HG03575 (cell line): ENCODE measurements around the gene NTM.

ENCODE experiments used
- ATAC-seq: cut with Tn5 transposase; IDR thresholded peaks from one replicate; pipeline ENCODE4 v1.9.1; 2021; ENCODE audit not compliant: unreplicated experiment, insufficient number of reproducible peaks, low FRiP score; ENCODE audit errors: extremely low read depth

NTM gene

DNA sequence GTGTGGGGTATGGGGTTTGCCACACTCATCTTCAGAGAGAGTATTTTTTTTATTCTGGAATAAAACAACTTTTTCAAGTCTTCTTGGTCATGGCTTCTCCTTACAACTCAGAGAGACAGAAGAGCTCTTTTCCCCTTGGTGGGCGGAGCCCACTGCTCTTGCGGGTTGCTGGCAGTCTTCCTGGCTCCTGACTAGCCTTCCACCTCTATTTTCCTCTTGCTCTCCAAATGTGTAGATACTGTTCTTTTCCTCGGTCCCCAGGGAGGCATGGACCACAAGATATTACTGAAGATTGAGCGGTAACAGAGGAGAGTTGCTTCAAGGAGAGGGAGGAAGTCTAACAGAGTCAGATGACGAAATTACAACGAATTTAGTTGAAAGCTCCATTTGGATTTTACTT is 210.6 kb downstream of the NTM start:
- ATAC-seq: no peak

- no peak for ATAC-seq
Observed at GRCh38 chr11:131582021-131582525, 211.7 kb downstream of the NTM start.

GRCh38 chr11:131583421-131583820 is 213.0 kb downstream of the NTM start:
- no peak for ATAC-seq

DNA sequence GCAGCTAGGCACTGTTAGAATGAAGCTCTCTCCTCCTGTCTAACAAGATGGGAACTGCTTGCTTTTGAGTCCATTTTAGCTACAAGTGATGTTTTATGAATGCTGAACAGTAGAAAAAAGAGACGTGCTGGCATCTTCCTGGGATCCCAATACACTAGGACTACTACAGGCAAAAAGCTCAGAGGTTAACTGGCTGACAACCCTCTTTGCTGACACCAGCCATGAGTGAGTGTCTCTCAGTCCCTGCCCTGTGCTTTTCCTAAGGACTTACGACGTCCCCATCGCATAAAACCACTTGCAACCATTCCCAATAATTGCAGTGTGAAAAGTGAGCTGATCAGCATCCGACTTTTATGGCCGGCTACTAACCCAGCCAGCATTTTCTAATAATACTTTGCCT is 213.5 kb downstream of the NTM start:
- no peak for ATAC-seq

DNA sequence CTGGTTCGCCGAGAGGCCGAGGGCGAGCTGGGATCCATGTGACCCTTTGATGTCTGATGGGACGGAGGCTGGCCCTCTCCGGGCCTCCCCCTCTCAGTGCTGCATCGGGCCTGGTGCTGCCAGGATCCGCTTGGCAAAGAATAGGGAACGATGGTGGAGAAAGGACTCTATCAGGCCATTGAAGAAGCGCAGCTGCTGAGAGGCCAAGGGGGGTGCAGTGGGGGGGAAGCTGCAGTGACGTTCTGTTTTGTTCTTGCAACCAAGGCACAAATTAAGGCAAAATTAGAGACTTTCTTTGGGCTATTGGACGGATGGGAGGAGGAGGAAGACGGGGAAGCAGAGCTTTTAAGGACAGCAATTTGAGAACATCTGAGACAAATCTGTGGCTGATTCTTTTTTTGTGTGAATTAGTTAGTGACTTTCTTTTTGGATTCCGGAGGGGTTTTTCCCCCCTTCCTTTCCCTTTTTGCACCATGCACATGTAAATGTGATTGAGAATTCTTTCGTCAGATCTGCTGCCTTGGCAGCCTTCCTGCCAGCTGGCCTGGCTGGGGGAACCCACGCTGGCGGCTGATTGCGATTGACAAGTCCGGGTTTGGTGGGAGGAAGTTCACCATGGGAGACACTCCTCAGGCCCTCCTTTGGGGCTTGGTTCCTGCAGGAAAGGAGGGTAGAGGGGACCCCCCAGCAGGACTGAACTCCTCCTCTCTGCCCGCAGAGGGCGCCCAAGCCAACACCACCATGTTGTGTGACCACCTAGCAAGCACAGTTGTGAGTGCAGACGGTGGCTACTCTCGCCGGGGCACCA is 214.6 kb downstream of the NTM start:
- no peak for ATAC-seq

DNA sequence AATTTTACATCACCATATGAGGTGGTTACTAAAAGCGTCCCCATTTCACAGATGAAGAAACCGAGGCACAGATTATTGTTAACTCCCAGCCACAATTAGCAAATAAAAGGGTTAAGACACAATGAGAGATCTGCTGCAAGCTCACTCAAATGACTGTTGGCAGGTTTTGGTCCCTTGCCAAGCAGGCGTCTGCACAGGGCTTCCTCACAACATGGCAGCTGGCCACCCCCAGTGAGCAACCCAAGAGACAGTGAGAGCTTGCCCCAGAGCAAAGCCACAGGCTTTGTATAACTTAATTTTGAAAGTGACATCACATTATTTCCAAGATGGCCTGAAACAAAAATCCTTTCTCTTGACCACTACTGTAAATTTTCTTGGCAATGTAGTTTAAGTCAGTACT is 217.6 kb downstream of the NTM start:
- no peak for ATAC-seq

- no peak for ATAC-seq
Observed at GRCh38 chr11:131591051-131591461, 220.6 kb downstream of the NTM start.

- no peak for ATAC-seq
Observed at GRCh38 chr11:131592152-131592551, 221.7 kb downstream of the NTM start.

DNA sequence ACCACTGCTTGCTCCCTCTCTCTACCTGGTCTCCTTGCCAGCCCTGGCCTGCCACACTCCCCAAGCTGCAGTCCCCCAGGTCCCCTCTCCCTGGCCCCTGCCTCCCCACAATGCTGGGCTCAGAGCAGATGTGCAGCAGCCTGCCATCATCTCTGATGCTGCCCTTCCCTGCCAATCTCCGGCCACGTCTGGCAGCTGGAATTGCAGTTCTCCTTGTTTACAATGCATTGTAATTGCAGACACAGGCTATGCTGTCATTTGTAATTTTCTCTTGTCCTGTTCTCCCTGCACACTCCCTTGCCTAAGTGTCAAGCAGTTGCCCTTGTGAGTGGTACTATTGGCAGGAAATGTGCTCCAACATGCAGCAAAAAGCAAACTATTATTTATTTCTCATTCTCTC is 222.3 kb downstream of the NTM start:
- no peak for ATAC-seq

DNA sequence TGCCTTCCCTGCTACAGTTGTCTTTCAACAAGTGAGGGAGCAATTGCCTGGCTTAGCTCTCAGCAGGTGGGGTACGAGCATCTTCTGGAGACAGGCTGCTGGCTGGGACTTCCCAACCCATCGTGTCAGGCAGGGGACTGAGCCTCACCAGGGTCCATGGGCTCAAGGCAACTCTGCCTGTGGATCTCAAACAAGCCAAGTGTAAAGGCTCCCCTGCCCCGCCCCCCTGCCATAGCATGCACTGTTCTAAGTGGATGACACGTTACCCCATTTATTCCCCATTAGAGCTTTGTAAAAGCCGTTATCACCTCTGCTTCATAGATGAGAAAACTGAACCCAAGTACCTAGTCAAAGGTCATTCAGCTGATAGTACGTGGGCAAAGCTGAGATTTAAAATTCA is 222.9 kb downstream of the NTM start:
- ATAC-seq: no peak

GRCh38 chr11:131595797-131596196 is 225.4 kb downstream of the NTM start:
- no peak for ATAC-seq

- ATAC-seq: no peak
Observed at GRCh38 chr11:131597890-131598289, 227.5 kb downstream of the NTM start.

DNA sequence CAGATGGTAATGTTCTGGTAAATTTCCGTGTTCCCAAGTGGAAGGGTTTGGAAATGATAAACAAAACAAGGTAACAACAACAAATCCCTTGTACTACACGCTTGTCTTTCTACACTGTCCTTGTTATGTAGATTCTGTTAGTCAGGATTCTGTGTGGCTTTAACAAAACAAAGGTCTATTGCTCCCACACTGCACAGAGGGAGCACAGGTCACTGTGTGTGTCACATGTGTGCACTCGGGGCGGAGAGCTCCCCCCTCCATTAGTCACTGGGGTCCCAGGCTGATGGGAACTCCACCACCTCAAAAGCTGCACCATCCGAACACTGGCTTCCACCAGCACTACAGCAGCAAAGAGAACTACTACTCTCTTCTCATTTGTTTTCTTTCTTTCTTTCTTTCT is 227.9 kb downstream of the NTM start:
- ATAC-seq: no peak

GRCh38 chr11:131599285-131599684 is 228.9 kb downstream of the NTM start:
- no peak for ATAC-seq

DNA sequence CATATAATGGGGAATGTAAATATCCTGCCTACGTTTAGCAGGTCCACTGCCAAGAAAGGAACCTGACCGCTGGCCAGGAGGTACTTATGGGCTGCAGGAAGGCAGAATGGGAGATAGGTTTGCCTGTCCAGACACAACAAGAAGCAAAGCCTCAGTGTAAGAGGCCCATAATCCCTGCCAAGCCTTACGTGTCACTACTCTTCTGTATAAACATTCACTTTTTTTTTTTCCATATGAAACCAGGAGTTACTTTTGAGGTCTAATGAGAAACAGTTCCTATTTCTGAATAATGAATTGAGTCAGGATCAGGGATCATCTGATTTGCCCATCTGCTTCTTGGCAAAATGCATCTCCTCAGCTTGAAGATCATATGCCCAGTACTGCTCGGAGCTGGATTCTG is 230.2 kb downstream of the NTM start:
- ATAC-seq: no peak

DNA sequence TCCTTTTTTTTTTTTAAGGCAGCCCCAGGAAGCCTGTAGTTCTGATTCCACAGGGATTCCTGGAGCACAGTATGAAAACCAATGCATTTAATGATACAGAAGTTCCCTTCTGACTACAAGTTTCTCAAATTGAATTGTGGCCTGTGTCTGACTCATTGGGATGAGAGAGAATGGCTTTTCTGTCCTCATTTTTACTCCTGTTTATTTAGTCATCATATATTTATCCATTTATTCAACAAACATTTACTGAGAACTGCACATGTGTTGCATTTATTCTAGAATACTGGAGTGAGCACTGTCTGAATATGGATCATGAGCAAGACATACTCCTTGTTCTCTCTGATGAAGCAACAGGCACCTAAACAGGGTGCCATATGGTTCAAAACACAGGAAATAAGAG is 231.2 kb downstream of the NTM start:
- no peak for ATAC-seq

DNA sequence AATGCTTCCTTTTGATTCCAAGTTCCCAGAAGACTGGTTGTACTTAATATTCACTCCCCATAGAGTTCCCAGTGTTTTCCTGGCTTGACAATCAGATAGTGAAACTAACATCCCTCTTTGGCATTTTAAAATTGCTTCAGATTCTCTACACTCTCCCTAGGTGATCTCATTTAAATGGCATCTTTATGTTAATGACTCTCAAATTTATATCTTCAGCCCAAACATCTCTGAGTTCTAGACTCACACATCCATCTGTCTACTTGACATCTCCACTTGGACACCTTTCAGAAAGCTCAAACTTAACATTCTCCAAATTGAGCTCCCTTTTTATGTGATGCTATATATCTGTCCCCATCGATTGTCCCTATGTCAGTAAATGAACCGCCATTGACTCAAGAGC is 232.0 kb downstream of the NTM start:
- no peak for ATAC-seq

GRCh38 chr11:131606811-131607335 is 236.5 kb downstream of the NTM start:
- ATAC-seq: no peak

- ATAC-seq: no peak
Observed at GRCh38 chr11:131609337-131609736, 238.9 kb downstream of the NTM start.

GRCh38 chr11:131609921-131610320 is 239.5 kb downstream of the NTM start:
- no peak for ATAC-seq

GRCh38 chr11:131611322-131611721 is 240.9 kb downstream of the NTM start:
- ATAC-seq: no peak
